GM18508 (cell line): ENCODE data around the gene USP10.

Experiments
- ATAC-seq: cut with Tn5 transposase; IDR thresholded peaks from one replicate; pipeline ENCODE4 v1.9.1; 2021; ENCODE audit warnings: moderate number of reproducible peaks; ENCODE audit not compliant: insufficient read depth, unreplicated experiment

The USP10 gene

GRCh38 chr16:84790301-84790700 lies 90.5 kb downstream of the USP10 start:
- ATAC-seq: no peak

GRCh38 chr16:84791088-84791487 lies 91.3 kb downstream of the USP10 start:
- ATAC-seq: no peak

GRCh38 chr16:84791501-84791900 lies 91.7 kb downstream of the USP10 start:
- ATAC-seq: no peak

GRCh38 chr16:84794186-84794585 lies 94.4 kb downstream of the USP10 start:
- ATAC-seq: no peak

- no peak for ATAC-seq
Observed at GRCh38 chr16:84794626-84795025, 94.8 kb downstream of the USP10 start.

GRCh38 chr16:84795329-84796053 lies 95.7 kb downstream of the USP10 start:
- ATAC-seq: no peak

- no peak for ATAC-seq
Observed at GRCh38 chr16:84800158-84800978, 100.6 kb downstream of the USP10 start.

- ATAC-seq: no peak
Observed at GRCh38 chr16:84803146-84803545, 103.3 kb downstream of the USP10 start.

GRCh38 chr16:84804326-84804725 lies 104.5 kb downstream of the USP10 start:
- no peak for ATAC-seq

- no peak for ATAC-seq
Observed at GRCh38 chr16:84806256-84806889, 106.6 kb downstream of the USP10 start.

GRCh38 chr16:84806890-84807258 lies 107.1 kb downstream of the USP10 start:
- no peak for ATAC-seq

- no peak for ATAC-seq
Observed at GRCh38 chr16:84807776-84808175, 108.0 kb downstream of the USP10 start.

- ATAC-seq: no peak
Observed at GRCh38 chr16:84808826-84809225, 109.0 kb downstream of the USP10 start.

- ATAC-seq: no peak
Observed at GRCh38 chr16:84810518-84811273, 110.9 kb downstream of the USP10 start.

- ATAC-seq: no peak
Observed at GRCh38 chr16:84811529-84811928, 111.7 kb downstream of the USP10 start.

GRCh38 chr16:84813141-84813934 lies 113.5 kb downstream of the USP10 start:
- ATAC-seq: no peak

GRCh38 chr16:84815462-84815861 lies 115.7 kb downstream of the USP10 start:
- no peak for ATAC-seq

- no peak for ATAC-seq
Observed at GRCh38 chr16:84816023-84816422, 116.2 kb downstream of the USP10 start.

- no peak for ATAC-seq
Observed at GRCh38 chr16:84816485-84816884, 116.7 kb downstream of the USP10 start.

GRCh38 chr16:84817206-84817605 lies 117.4 kb downstream of the USP10 start:
- no peak for ATAC-seq
